K562 (cell line): ENCODE results near the gene DHDH. TPM values are rescaled to one million over a fixed set of nuclear protein-coding genes. Genes with fewer than 3 reads are reported as not detected.
A peak's percentile ranks its signal among the peaks of the same experiment; 100 is the strongest.

Experiments
- ARID2 ChIP-seq: fragments of 450-650 bp; IDR thresholded peaks from 2 replicates; pipeline ENCODE4 v1.6.1; 2017; ENCODE audit warnings: antibody characterized with exemption, mild to moderate bottlenecking
- BRCA1 ChIP-seq, 2 experiments: fragments of 450-650 bp in 1 of 2; sonication (generic) in 1 of 2; formaldehyde crosslinking in 1 of 2; IDR thresholded peaks; 2 replicates each; pipeline versions ENCODE4 v1.5.0 to v1.6.1; 2017 to 2020; ENCODE audit warnings: mild to moderate bottlenecking in 1 of 2, missing genetic modification reagents in 1 of 2
- CTCFL ChIP-seq: IDR thresholded peaks from 2 replicates; pipeline ENCODE4 v1.6.1; 2011; ENCODE audit warnings: borderline replicate concordance, low read depth, mild to moderate bottlenecking, moderate library complexity, low read length; ENCODE audit not compliant: insufficient read depth, poor library complexity, severe bottlenecking
- MAZ ChIP-seq, 2 experiments: fragments of 450-650 bp in 1 of 2; sonication (generic) in 1 of 2; formaldehyde crosslinking; IDR thresholded peaks in 1 of 2; conservative IDR thresholded peaks in 1 of 2; 2 replicates each; pipeline versions ENCODE4 v1.4.0 to v1.5.0; 2020; ENCODE audit warnings: mild to moderate bottlenecking in 1 of 2, missing genetic modification reagents in 1 of 2
- MBD2 ChIP-seq: sonication (generic); IDR thresholded peaks from 2 replicates; pipeline ENCODE4 v1.6.1; 2016; ENCODE audit warnings: low read depth, borderline replicate concordance
- RNF2 ChIP-seq: sonication (generic); IDR thresholded peaks from 2 replicates; pipeline ENCODE4 v1.6.1; 2016
- TFAP4 ChIP-seq: sonication (generic); formaldehyde crosslinking; IDR thresholded peaks from 2 replicates; pipeline ENCODE4 v1.8.0; 2022; ENCODE audit warnings: missing genetic modification reagents, mild to moderate bottlenecking, moderate library complexity, borderline replicate concordance
- ZKSCAN3 ChIP-seq: fragments of 250-450 bp; sonication (Bioruptor Pico); IDR thresholded peaks from 2 replicates; pipeline ENCODE4 v1.4.0; 2020
- ZNF146 ChIP-seq: IDR thresholded peaks from one replicate; pipeline ENCODE4 v1.6.1; 2018; ENCODE audit warnings: missing compliant biosample characterization; ENCODE audit not compliant: unreplicated experiment
- ZNF395 ChIP-seq: fragments of 200-800 bp; sonication (Bioruptor generic); IDR thresholded peaks from 2 replicates; pipeline ENCODE4 v1.6.1; 2017; ENCODE audit warnings: missing genetic modification characterization, missing compliant biosample characterization
- ZNF766 ChIP-seq: fragments of 200-800 bp; sonication (Bioruptor generic); conservative IDR thresholded peaks from 2 replicates; pipeline ENCODE4 v1.6.1; 2016; ENCODE audit warnings: missing genetic modification characterization, missing compliant biosample characterization
- polyA plus RNA-seq, 8 experiments: library from polyadenylated mRNA; depleted of rRNA in 4 of 8; stranded (reverse) in 5 of 8; unstranded in 3 of 8; fragments of >200 nt; fragmentation: Nextera tagmentation in 2 of 8; fragmentation: Illumina TruSeq in 1 of 8; extraction: Ambion mirVana in 2 of 8; extraction: Trizol in 1 of 8; gene quantifications; 2 replicates each; pipeline versions ENCODE4 v1.2.1 to v1.2.3, GENCODE V29; 2011 to 2014; ENCODE audit warnings: inconsistent platforms in 1 of 8, missing spikeins in 1 of 8
- total RNA-seq, 7 experiments: library from RNA; depleted of rRNA in 6 of 7; stranded (reverse); fragments of >200 nt in 6 of 7; fragmentation: Illumina TruSeq in 2 of 7; extraction: Trizol in 2 of 7; gene quantifications; 2 replicates each; pipeline versions ENCODE4 v1.2.1 to v1.2.3, GENCODE V29; 2011 to 2021; ENCODE audit warnings: low replicate concordance in 1 of 7
- TF ChIP-seq, protein P1 (sequence below): fragments of 450-650 bp; formaldehyde crosslinking; IDR thresholded peaks from 2 replicates; pipeline ENCODE4 v1.4.0; 2020; ENCODE audit warnings: mild to moderate bottlenecking, moderate library complexity
- TF ChIP-seq, protein P2 (sequence below): sonication (generic); formaldehyde crosslinking; IDR thresholded peaks from 2 replicates; pipeline ENCODE4 v1.8.0; 2022; ENCODE audit warnings: mild to moderate bottlenecking, missing genetic modification reagents
- TF ChIP-seq, protein P3 (sequence below), 2 experiments: fragments of 450-650 bp; IDR thresholded peaks; 2 replicates each; pipeline ENCODE4 v1.6.1; 2018; ENCODE audit warnings: mild to moderate bottlenecking in 2 of 2, low read depth in 1 of 2; ENCODE audit not compliant: partially characterized antibody in 2 of 2

Gene DHDH
- total and polyA plus RNA-seq, 9 of the 15 experiments (the other 6 are each of a cell fraction or from before 2014, with no cell fraction given): 0.37 to 1.9 (median 0.87) TPM

- TF ChIP-seq, protein P1, sequence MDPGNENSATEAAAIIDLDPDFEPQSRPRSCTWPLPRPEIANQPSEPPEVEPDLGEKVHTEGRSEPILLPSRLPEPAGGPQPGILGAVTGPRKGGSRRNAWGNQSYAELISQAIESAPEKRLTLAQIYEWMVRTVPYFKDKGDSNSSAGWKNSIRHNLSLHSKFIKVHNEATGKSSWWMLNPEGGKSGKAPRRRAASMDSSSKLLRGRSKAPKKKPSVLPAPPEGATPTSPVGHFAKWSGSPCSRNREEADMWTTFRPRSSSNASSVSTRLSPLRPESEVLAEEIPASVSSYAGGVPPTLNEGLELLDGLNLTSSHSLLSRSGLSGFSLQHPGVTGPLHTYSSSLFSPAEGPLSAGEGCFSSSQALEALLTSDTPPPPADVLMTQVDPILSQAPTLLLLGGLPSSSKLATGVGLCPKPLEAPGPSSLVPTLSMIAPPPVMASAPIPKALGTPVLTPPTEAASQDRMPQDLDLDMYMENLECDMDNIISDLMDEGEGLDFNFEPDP: no peak
- peak; percentile 57; the same call in 1 of the 2 replicates for TF ChIP-seq MBD2
- TF ChIP-seq ZNF146 (CRISPR knock-in tag): no peak
- TF ChIP-seq, protein P2, sequence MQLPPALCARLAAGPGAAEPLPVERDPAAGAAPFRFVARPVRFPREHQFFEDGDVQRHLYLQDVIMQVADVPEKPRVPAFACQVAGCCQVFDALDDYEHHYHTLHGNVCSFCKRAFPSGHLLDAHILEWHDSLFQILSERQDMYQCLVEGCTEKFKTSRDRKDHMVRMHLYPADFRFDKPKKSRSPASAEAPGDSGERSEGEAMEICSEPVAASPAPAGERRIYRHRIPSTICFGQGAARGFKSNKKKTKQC: no peak
- no peak for TF ChIP-seq RNF2
- TF ChIP-seq ZNF766 (CRISPR knock-in tag): 0 out of 2 replicates have a peak, but pooled peaks have one; percentile 47
- TF ChIP-seq ZNF395 (CRISPR knock-in tag): peak; percentile 44; the same call in 1 of the 2 replicates
- no peak for TF ChIP-seq BRCA1 (IDR thresholded peaks at IDR 0.05)
- no peak for TF ChIP-seq BRCA1 (CRISPR knock-in tag; IDR thresholded peaks at IDR 0.05)
- no peak for TF ChIP-seq ARID2
- TF ChIP-seq TFAP4 (CRISPR knock-in tag): no peak
- no peak for TF ChIP-seq ZKSCAN3
- no peak for TF ChIP-seq MAZ (CRISPR knock-in tag; conservative IDR thresholded peaks at IDR 0.05 in 1 of 2, IDR thresholded peaks at IDR 0.05 in 1 of 2)
- TF ChIP-seq, protein P3, sequence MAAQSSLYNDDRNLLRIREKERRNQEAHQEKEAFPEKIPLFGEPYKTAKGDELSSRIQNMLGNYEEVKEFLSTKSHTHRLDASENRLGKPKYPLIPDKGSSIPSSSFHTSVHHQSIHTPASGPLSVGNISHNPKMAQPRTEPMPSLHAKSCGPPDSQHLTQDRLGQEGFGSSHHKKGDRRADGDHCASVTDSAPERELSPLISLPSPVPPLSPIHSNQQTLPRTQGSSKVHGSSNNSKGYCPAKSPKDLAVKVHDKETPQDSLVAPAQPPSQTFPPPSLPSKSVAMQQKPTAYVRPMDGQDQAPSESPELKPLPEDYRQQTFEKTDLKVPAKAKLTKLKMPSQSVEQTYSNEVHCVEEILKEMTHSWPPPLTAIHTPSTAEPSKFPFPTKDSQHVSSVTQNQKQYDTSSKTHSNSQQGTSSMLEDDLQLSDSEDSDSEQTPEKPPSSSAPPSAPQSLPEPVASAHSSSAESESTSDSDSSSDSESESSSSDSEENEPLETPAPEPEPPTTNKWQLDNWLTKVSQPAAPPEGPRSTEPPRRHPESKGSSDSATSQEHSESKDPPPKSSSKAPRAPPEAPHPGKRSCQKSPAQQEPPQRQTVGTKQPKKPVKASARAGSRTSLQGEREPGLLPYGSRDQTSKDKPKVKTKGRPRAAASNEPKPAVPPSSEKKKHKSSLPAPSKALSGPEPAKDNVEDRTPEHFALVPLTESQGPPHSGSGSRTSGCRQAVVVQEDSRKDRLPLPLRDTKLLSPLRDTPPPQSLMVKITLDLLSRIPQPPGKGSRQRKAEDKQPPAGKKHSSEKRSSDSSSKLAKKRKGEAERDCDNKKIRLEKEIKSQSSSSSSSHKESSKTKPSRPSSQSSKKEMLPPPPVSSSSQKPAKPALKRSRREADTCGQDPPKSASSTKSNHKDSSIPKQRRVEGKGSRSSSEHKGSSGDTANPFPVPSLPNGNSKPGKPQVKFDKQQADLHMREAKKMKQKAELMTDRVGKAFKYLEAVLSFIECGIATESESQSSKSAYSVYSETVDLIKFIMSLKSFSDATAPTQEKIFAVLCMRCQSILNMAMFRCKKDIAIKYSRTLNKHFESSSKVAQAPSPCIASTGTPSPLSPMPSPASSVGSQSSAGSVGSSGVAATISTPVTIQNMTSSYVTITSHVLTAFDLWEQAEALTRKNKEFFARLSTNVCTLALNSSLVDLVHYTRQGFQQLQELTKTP (IDR thresholded peaks at IDR 0.05; ENCODE audit: low read depth in 1 of 2, partially characterized antibody in 2 of 2): peak in 1 of 2 experiments; percentile 98
- TF ChIP-seq CTCFL: no peak
Observed at GRCh38 chr19:48913114-48913889, 20.2 kb upstream of the DHDH start (continued).
